GM18951 (cell line): ENCODE data around the gene ETFB.
A peak's percentile ranks its signal among the peaks of the same experiment; 100 is the strongest.

Source experiments
- POLR2A ChIP-seq: IDR thresholded peaks from 4 replicates; pipeline ENCODE4 v1.6.1; 2011; ENCODE audit warnings: mild to moderate bottlenecking; ENCODE audit not compliant: insufficient read length, insufficient read depth; ENCODE audit errors: extremely low read depth
- in situ Hi-C: fragments of 300-500 bp; cut with MboI; formaldehyde crosslinking; loops from one replicate; pipeline ENCODE4 v1.12.0; 2022; ENCODE audit warnings: low sequenced_read_pairs, mixed read lengths, inconsistent platforms; ENCODE audit not compliant: unreplicated experiment

The ETFB gene

GRCh38 chr19:51389143-51389542 lies 23.0 kb upstream of the ETFB start:
- in situ Hi-C loops = no loop called here
- TF ChIP-seq POLR2A = no peak

DNA sequence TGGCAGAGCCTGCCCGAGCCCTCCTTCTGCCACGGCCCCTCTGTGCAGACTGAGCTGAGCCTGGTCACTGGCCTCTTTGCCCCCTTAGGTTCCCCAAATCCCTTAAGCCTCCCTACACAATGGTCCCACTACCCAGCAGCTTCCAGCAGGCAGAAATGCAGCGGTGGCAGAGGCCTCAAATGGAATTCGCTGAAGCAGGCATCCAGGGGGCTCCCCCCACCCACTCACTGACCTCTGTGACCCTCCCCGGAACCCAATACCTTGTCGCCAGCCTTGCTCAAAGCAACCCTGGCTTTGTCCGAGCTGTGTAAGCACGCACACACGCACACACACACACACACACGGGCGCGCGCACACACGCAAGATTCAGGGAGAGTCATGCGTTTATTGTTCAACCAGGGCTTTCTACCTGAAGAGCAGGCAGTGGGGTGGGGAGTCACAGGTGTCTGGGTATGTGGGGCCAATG lies 21.8 kb upstream of the ETFB start, which contains the start of gene LIM2:
Gene LIM2 (minus strand): TSS at position 51 of the 466 bp plus-strand sequence. CDS start 531 bp downstream, outside the sequence.
- TF ChIP-seq POLR2A = no peak
- in situ Hi-C loops = no loop called here

GRCh38 chr19:51386882-51387520 lies 20.8 kb upstream of the ETFB start:
- in situ Hi-C loops = no loop called here
- no peak for TF ChIP-seq POLR2A

- TF ChIP-seq POLR2A = no peak
- in situ Hi-C loops = no loop called here
Observed at GRCh38 chr19:51382004-51382403, 15.8 kb upstream of the ETFB start.

DNA sequence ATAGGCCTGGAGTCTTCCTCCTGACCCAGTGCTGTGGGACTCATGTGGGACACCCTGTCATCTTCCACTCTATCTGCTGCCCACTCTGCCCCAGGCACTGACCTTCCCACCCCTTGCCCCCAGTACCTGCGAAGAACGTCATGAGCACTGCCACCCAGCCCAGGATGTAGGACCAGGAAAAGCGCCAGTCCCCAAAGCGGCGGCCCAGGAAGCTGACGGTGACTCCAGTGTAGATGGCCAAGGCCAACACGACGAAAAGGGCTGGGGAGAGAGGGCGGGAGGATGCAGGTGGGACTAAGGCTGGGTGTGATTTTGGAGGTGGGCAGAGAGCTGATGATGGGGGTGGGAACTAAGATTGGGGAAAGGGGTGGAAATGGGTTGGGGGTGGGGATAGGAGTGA lies 14.2 kb upstream of the ETFB start:
- in situ Hi-C loops = no loop called here
- TF ChIP-seq POLR2A = no peak

DNA sequence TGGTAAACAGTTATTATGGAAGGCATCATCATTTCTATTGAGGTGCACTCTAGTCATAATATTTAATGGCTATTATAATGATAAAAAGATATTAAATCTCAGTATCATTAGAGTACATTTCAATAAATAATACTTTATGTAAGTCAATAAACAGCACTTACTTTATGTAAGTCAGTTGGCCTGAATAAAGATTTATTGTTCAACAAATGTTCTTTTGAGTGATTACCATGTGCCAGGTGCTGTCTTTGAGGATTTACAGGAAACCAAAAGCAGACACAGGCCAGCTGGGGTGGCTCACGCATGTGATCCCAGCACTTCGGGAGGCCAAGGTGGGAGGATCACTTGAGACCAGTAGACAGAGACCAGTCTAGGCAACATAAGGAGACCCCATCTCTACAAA lies 11.2 kb upstream of the ETFB start:
- no peak for TF ChIP-seq POLR2A
- in situ Hi-C loops = no loop called here

DNA sequence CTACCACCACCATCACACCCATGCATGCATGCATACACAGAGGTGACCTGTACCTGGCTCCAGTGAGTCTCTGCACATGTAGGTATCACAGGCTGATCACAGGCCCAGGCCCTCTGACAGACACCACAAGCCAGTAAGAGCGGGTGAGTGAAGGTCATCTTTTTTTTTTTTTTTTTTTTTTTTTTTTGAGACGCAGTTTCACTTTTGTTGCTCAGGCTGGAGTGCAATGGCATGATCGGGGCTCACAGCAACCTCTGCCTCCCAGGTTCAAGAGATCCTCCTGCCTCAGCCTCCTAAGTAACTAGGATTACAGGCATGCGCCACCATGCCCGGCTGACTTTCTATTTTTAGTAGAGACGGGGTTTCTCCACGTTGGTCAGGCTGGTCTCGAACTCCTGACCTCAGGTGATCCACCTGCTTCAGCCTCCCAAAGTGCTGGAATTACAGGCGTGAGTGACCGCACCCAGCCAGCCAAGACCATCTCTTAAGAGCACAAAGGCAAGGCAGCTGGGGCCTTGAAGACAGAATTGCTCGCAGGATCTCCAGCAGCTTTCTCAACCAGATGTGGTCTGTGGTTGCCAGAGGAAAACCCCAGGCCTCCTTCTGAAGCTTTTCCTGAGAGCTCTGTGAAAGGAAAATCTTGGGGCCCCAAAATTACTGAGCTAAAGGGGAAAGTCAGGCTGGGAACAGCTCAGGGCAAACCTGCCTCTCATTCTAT lies 9.5 kb upstream of the ETFB start:
- TF ChIP-seq POLR2A = no peak
- in situ Hi-C loops = no loop called here

- peak; percentile 23 for TF ChIP-seq POLR2A
- in situ Hi-C loops = no loop called here
Observed at GRCh38 chr19:51372649-51373504, 6.7 kb upstream of the ETFB start, which contains the start of gene NKG7. TSS of gene NKG7 (minus strand) at chr19:51372654. CDS start at chr19:51372535, 119 bp downstream.

DNA sequence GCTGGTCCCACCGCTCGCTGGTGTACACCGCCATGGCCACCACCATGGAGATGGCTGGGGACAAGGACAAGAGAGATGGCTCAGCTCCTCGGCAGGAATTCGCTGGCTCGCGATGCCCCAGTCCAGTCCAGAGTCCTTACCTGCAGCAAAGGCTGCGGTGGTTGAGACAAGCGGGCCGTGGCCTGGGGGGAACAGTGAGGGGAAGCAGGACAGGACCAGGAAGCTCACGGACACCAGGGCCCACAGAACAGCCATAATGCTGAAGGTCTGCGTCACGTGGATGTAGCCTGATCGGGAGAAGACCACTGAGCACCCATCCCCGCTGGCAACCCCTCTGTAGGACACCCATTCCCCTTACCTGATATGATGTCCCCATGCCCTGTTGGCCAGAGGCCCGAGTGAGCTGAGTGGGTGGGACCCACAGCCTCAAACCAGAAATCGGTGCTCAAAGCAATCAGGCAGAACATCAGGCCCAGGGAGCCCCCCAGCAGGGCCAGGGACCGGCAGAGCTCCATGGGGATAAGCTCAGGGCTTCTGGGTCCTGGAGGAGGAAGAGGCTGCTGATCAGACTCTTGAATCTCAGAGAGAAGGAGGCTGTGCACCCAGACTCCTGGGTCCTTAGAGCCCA lies 5.9 kb upstream of the ETFB start:
- in situ Hi-C loops = no loop called here
- TF ChIP-seq POLR2A = no peak

GRCh38 chr19:51371186-51371690 lies 5.0 kb upstream of the ETFB start:
- in situ Hi-C loops = no loop called here
- TF ChIP-seq POLR2A = no peak

DNA sequence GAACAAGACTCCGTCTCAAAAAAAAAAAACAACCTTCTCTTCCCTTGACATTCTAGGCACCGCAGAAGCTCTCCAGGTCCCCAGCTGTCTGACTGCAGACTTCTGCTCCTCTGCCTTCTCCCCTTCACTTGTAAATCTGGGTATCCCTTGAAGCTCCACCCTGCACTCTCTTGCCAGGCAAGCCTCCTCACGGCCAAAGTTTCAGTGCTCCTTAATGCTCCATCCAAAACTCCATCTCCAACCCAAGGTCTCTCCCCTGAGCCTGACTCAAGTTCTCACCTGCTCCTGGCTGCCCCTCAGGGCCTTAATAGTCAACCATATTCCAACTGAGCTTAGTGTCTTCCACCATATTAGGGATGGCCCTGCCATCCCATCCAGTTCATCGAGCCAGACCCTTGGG lies 4.0 kb upstream of the ETFB start:
- in situ Hi-C loops = no loop called here
- TF ChIP-seq POLR2A = no peak

DNA sequence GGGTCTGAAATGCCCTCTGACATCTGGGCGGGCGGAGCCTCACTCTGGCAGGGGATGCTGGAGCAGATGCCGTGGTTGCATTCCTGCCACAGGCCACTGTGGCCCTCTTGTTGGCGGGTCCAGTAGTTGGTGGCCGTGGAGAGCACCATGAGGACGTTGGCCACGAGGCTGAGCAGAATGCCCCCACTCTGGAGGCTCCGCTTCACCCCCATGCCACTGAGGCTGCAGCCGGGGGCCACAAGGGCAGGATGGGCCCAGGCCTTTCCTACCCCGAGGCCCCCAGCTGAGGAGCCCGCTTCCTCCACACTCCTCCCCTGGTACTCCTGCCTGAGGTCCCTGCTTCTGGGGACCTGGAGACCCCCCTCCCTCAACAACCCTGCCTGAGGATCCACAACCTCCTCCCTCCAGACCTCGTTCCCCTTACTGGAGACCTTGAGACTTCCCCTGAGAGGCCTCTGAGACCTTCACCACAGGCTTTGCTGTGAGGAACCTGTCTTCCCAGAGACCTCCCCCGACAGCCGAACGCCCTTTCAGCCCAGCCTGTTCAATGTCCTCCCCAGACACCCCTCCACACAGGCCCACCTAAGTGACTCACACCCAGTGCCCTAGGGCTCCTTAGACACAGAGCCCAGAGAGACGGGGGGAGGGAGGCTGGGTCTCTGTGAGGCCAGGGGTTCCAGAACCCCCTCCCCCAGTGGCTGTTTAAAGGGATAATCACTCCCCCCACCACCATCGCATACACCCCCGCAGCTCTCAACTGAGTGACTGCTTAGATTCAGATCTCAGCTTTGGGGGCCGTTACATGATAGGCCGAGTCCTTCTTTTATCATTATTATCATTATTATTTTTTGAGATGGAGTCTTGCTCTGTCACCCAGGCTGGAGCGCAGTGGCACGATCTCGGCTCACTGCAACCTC lies 2.4 kb upstream of the ETFB start, which contains the start of gene CLDND2:
Gene CLDND2 (minus strand): TSS at position 638 of the 917 bp plus-strand sequence. CDS start 426 bp downstream, at position 212.
- no peak for TF ChIP-seq POLR2A
- in situ Hi-C loops = no loop called here
